IMR-90 (cell line): Measurements from ENCODE around the gene AGAP2. TPM values are rescaled to one million over a fixed set of nuclear protein-coding genes. Genes with fewer than 3 reads are reported as not detected.

Experiments used
- ATAC-seq: fragments of 200-7000 bp; cut with Tn5 transposase; 2 replicates; pipeline ENCODE4 v1.9.1; 2020; ENCODE audit warnings: low read depth, mild to moderate bottlenecking, moderate library complexity
- BruUV-seq: library from RNA; stranded (reverse); fragments of 400-500 nt; replicated peaks from 2 replicates; lab custom pipeline; 2021; lab: Mats Ljungman, UMichigan
- CTCF ChIA-PET: fragments of 300-600 bp; formaldehyde crosslinking; extraction: SDS; loops from one replicate; lab custom pipeline; 2021; ENCODE audit warnings: antibody characterized with exemption; lab: Yijun Ruan, JAX
- POLR2A ChIA-PET: fragments of 300-600 bp; sonication (Branson Sonifier 250); formaldehyde crosslinking; loops from one replicate; lab custom pipeline; 2022; ENCODE audit warnings: antibody characterized with exemption; ENCODE audit not compliant: unreplicated experiment; lab: Charles Lee
- DNase-seq: peaks from one replicate; pipeline ENCODE4 v3.0.0; 2013
- H2AFZ ChIP-seq: replicated peaks from 2 replicates; pipeline ENCODE3; 2013; ENCODE audit warnings: low read length, mild to moderate bottlenecking; ENCODE audit not compliant: poor library complexity
- H2AK5ac ChIP-seq: 2 replicates; pipeline ENCODE4 v1.6.1; 2013; ENCODE audit warnings: low read depth, low read length, inconsistent platforms
- H2AK9ac ChIP-seq: replicated peaks from 2 replicates; pipeline ENCODE3; 2013; ENCODE audit warnings: mild to moderate bottlenecking, low read depth, low read length, moderate library complexity; ENCODE audit not compliant: poor library complexity
- H2BK120ac ChIP-seq: 2 replicates; pipeline ENCODE4 v1.6.1; 2013; ENCODE audit warnings: low read depth, low read length, inconsistent platforms
- H2BK15ac ChIP-seq: 3 replicates; pipeline ENCODE4 v1.6.1; 2013; ENCODE audit warnings: low read depth, low read length, inconsistent platforms
- H2BK20ac ChIP-seq: 2 replicates; pipeline ENCODE4 v1.6.1; 2013; ENCODE audit warnings: low read depth, mild to moderate bottlenecking, inconsistent platforms, low read length, moderate library complexity
- H2BK5ac ChIP-seq: 2 replicates; pipeline ENCODE4 v1.6.1; 2013; ENCODE audit warnings: mild to moderate bottlenecking, low read depth, low read length, inconsistent platforms; ENCODE audit not compliant: poor library complexity, severe bottlenecking
- H3K14ac ChIP-seq: replicated peaks from 2 replicates; pipeline ENCODE4 v1.6.1; 2013; ENCODE audit warnings: low read depth, low read length, inconsistent platforms
- H3K18ac ChIP-seq: 2 replicates; pipeline ENCODE4 v1.6.1; 2013; ENCODE audit warnings: low read depth, low read length, control low read depth
- H3K23ac ChIP-seq: 2 replicates; pipeline ENCODE4 v1.6.1; 2013; ENCODE audit warnings: low read depth, low read length, inconsistent platforms
- H3K27ac ChIP-seq: 2 replicates; pipeline ENCODE4 v1.5.1; 2013; ENCODE audit warnings: mild to moderate bottlenecking, control low read depth, low read length; ENCODE audit not compliant: insufficient read depth
- H3K27me3 ChIP-seq: 2 replicates; pipeline ENCODE4 v1.6.1; 2013; ENCODE audit warnings: low read length; ENCODE audit not compliant: control insufficient read depth, insufficient read depth
- H3K36me3 ChIP-seq: 2 replicates; pipeline ENCODE4 v1.6.1; 2013; ENCODE audit warnings: low read length, mixed read lengths; ENCODE audit not compliant: control insufficient read depth, insufficient read depth
- H3K4ac ChIP-seq: 2 replicates; pipeline ENCODE4 v1.6.1; 2013; ENCODE audit warnings: low read depth, low read length, inconsistent platforms
- H3K4me1 ChIP-seq: 2 replicates; pipeline ENCODE4 v1.6.1; 2013; ENCODE audit warnings: low read length, mixed read lengths; ENCODE audit not compliant: control insufficient read depth, insufficient read depth
- H3K4me2 ChIP-seq: 2 replicates; pipeline ENCODE4 v1.6.1; 2013; ENCODE audit warnings: low read depth, mild to moderate bottlenecking, control low read depth, low read length, moderate library complexity
- H3K4me3 ChIP-seq: 2 replicates; pipeline ENCODE4 v1.5.1; 2013; ENCODE audit warnings: low read depth, mild to moderate bottlenecking, control low read depth, low read length, moderate library complexity; ENCODE audit not compliant: insufficient read depth
- H3K56ac ChIP-seq: 2 replicates; pipeline ENCODE4 v1.6.1; 2013; ENCODE audit warnings: low read length, inconsistent platforms; ENCODE audit not compliant: insufficient read depth; ENCODE audit errors: extremely low read depth
- H3K79me1 ChIP-seq, 2 experiments: 2 replicates each; pipeline ENCODE4 v1.6.1; 2013; ENCODE audit warnings: low read length in 2 of 2, inconsistent platforms in 1 of 2, low read depth in 1 of 2
- H3K9ac ChIP-seq: 2 replicates; pipeline ENCODE4 v1.6.1; 2013; ENCODE audit warnings: low read depth, low read length, control low read depth
- H3K9me1 ChIP-seq: 2 replicates; pipeline ENCODE4 v1.6.1; 2013; ENCODE audit warnings: low read length, inconsistent platforms; ENCODE audit not compliant: insufficient read depth
- H3K9me3 ChIP-seq: 2 replicates; pipeline ENCODE4 v1.6.1; 2013; ENCODE audit warnings: low read length; ENCODE audit not compliant: control insufficient read depth, insufficient read depth
- H4K20me1 ChIP-seq: 2 replicates; pipeline ENCODE4 v1.6.1; 2013; ENCODE audit warnings: low read length, inconsistent platforms; ENCODE audit not compliant: insufficient read depth
- H4K5ac ChIP-seq: 2 replicates; pipeline ENCODE4 v1.6.1; 2013; ENCODE audit warnings: mild to moderate bottlenecking, low read depth, low read length, control low read depth
- H4K8ac ChIP-seq, 2 experiments: 2 replicates each; pipeline ENCODE4 v1.6.1; 2013; ENCODE audit warnings: low read depth in 2 of 2, low read length in 2 of 2, control low read depth in 1 of 2, inconsistent platforms in 1 of 2
- H4K91ac ChIP-seq: 2 replicates; pipeline ENCODE4 v1.6.1; 2013; ENCODE audit warnings: low read depth, low read length, inconsistent platforms; ENCODE audit not compliant: insufficient read depth
- CEBPB ChIP-seq: IDR thresholded peaks from 2 replicates; pipeline ENCODE4 v1.6.1; 2012; ENCODE audit warnings: low read depth, low read length, improper control_type of control experiment
- CHD1 ChIP-seq: IDR thresholded peaks from 2 replicates; pipeline ENCODE4 v1.6.1; 2012; ENCODE audit warnings: low read depth, low read length, improper control_type of control experiment
- ELK1 ChIP-seq: fragments of 150-350 bp; IDR thresholded peaks from 2 replicates; pipeline ENCODE4 v1.6.1; 2016; ENCODE audit warnings: low read depth, mild to moderate bottlenecking, low read length, moderate library complexity, borderline replicate concordance
- FOS ChIP-seq: fragments of 150-350 bp; IDR thresholded peaks from 2 replicates; pipeline ENCODE4 v1.6.1; 2016; ENCODE audit warnings: low read depth, low read length
- MXI1 ChIP-seq: IDR thresholded peaks from 2 replicates; pipeline ENCODE4 v1.6.1; 2012; ENCODE audit warnings: low read depth, mild to moderate bottlenecking, low read length, moderate library complexity, borderline replicate concordance
- NFE2L2 ChIP-seq: fragments of 150-350 bp; IDR thresholded peaks from 2 replicates; pipeline ENCODE4 v1.6.1; 2016; ENCODE audit warnings: low read depth, mild to moderate bottlenecking, low read length
- RAD21 ChIP-seq: IDR thresholded peaks from 2 replicates; pipeline ENCODE4 v1.6.1; 2012; ENCODE audit warnings: low read length, improper control_type of control experiment
- RCOR1 ChIP-seq: IDR thresholded peaks from 2 replicates; pipeline ENCODE4 v1.6.1; 2012; ENCODE audit warnings: mild to moderate bottlenecking, low read length, improper control_type of control experiment; ENCODE audit not compliant: insufficient replicate concordance
- SMC3 ChIP-seq: fragments of 150-350 bp; IDR thresholded peaks from 2 replicates; pipeline ENCODE4 v1.6.1; 2016; ENCODE audit warnings: low read depth, mild to moderate bottlenecking, antibody characterized with exemption, low read length, moderate library complexity
- WGBS, 2 experiments: methylation state at CpG; one replicate each; pipeline versions ENCODE4 v1.1.5 to v1.1.7; 2013; ENCODE audit warnings: missing lambda C conversion rate in 2 of 2; ENCODE audit not compliant: insufficient read length in 1 of 2; ENCODE audit errors: extremely low coverage in 2 of 2; 5-methylcytosine and 5-hydroxymethylcytosine counted together
- dilution Hi-C: fragments of 300-500 bp; cut with HindIII; formaldehyde crosslinking; loops from one replicate; pipeline ENCODE4 v1.14.3; 2018; ENCODE audit warnings: low sequenced_read_pairs; ENCODE audit not compliant: unreplicated experiment
- in situ Hi-C: fragments of 300-500 bp; cut with MboI; formaldehyde crosslinking; loops from 3 replicates; pipeline ENCODE4 v1.14.3; 2019; ENCODE audit warnings: low sequenced_read_pairs, inconsistent platforms, mixed read lengths
- intact Hi-C: fragments of 100-400 bp; cut with micrococcal nuclease; formaldehyde crosslinking; loops from 2 replicates; pipeline ENCODE4 v1.10.0; 2022
- polyA plus RNA-seq, 3 experiments: library from polyadenylated mRNA; depleted of rRNA; stranded (reverse); fragments of >200 nt; gene quantifications; 2 replicates each; pipeline ENCODE4 v1.2.3, GENCODE V29; 2012; ENCODE audit warnings: low replicate concordance in 1 of 3
- total RNA-seq: library from RNA; depleted of rRNA; stranded (reverse); fragments of >200 nt; gene quantifications from 2 replicates; pipeline ENCODE4 v1.2.3, GENCODE V29; 2012

The AGAP2 gene
- total and polyA plus RNA-seq, 2 of the 4 experiments (the other 2 are of a cell fraction): 0.03 to 0.18 TPM

- Histone ChIP-seq H2BK5ac (no peak overlapping the region), H3K9ac (no peak overlapping the region), H4K5ac (no peak overlapping the region), H3K9me3 (peaks cover 2% of the 10 kb centered on the region; the same call in 1 of the 2 replicates), H3K4ac (no peak overlapping the region), H3K56ac (no peak overlapping the region), H3K36me3 (peaks cover 1% of the 10 kb centered on the region; the same call in 1 of the 2 replicates), H3K4me3 (peak overlapping the region; percentile 10), H3K9me1 (peaks cover 4% of the 10 kb centered on the region; the same call in 1 of the 2 replicates), H3K18ac (no peak overlapping the region), H2AFZ (peak overlapping the region; percentile 82), H2BK20ac (no peak overlapping the region), H4K8ac (no peak overlapping the region), H3K14ac (no peak overlapping the region), H2AK9ac (no peak overlapping the region), H3K23ac (peak overlapping the region; percentile 71; the same call in 1 of the 2 replicates), H2AK5ac (no peak overlapping the region), H4K20me1 (no peaks in the 10 kb centered on the region), H3K4me2 (peak overlapping the region; percentile 70), H3K79me1 (peaks cover 3 to 7% of the 10 kb centered on the region in 2 experiments; a peak in 3 of 4 replicates), H3K27me3 (peaks cover 43% of the 10 kb centered on the region), H4K91ac (no peak overlapping the region), H2BK120ac (no peak overlapping the region), H2BK15ac (no peak overlapping the region), H3K4me1 (peaks cover 8% of the 10 kb centered on the region; the same call in 1 of the 2 replicates), H3K27ac (no peak overlapping the region)
- no peak for TF ChIP-seq RCOR1
- TF ChIP-seq ELK1: no peak
- no peak for TF ChIP-seq CEBPB
- no peak for TF ChIP-seq CHD1
- TF ChIP-seq NFE2L2: no peak
- TF ChIP-seq RAD21: no peak
- TF ChIP-seq SMC3: no peak
- TF ChIP-seq FOS: no peak
- TF ChIP-seq MXI1: no peak
- intact Hi-C loops: no loop called here
- no TSS peak for BruUV-seq
- in situ Hi-C loops: no loop called here
- CTCF ChIA-PET: no interaction called here
- 3% methylated on average over 25 of the region's 40 CpGs; no CpG with 5 or more reads in 1 of the 2 experiments for WGBS, 2 experiments
- dilution Hi-C loops: no loop called here
- DNase-seq: no peak
- peak; percentile 8 for ATAC-seq
- POLR2A ChIA-PET: no interaction called here
Observed at GRCh38 chr12:57765698-57766463, 27.3 kb upstream of the AGAP2 start.
